ENCODE measurements around the gene LPP. TPM values are rescaled to one million over a fixed set of nuclear protein-coding genes. Genes with fewer than 3 reads are reported as not detected.
A peak's percentile ranks its signal among the peaks of the same experiment; 100 is the strongest.

Gene LPP
- polyA plus RNA-seq, 1 donor (not counting 4 experiments of a cell fraction or from before 2014, with no cell fraction given): 16.0 TPM

GRCh38 chr3:188152660-188153436, 1.1 kb upstream of the LPP start:
- H3K4me2 ChIP-seq (ENCODE audit: control insufficient read depth, extremely low read depth, insufficient read depth, low read depth, low read length): peak overlapping the region; percentile 87
- dilution Hi-C loops (cut with MboI; ENCODE audit: extremely low pct_ligation_motif_present, low sequenced_read_pairs): no loop called here
- H3K9ac ChIP-seq (ENCODE audit: control insufficient read depth, extremely low read depth, insufficient read depth, low read length): peak overlapping the region; percentile 90
- peak; percentile 75 for FAIRE-seq
- peak overlapping the region; percentile 62 for H2AFZ ChIP-seq (ENCODE audit: control insufficient read depth, low read length)
- TF ChIP-seq EZH2 (IDR thresholded peaks at IDR 0.05; ENCODE audit: low read length): no peak
- no peak for TF ChIP-seq CTCF (optimal IDR thresholded peaks at IDR 0.05 in 1 of 3, IDR thresholded peaks at IDR 0.05 in 1 of 3, conservative IDR thresholded peaks at IDR 0.05 in 1 of 3; ENCODE audit: extremely low read depth in 1 of 3, insufficient read depth in 2 of 3, low read length in 3 of 3)
- H3K36me3 ChIP-seq (ENCODE audit: control insufficient read depth in 2 of 2, extremely low read depth in 1 of 2, insufficient read depth in 2 of 2, low read length in 2 of 2): no peaks in the 10 kb centered on the region
- H3K4me1 ChIP-seq (ENCODE audit: control insufficient read depth, extremely low read depth, insufficient read depth, low read length): peaks cover 25% of the 10 kb centered on the region
- H3K9me3 ChIP-seq (ENCODE audit: control insufficient read depth, low read depth, low read length): no peaks in the 10 kb centered on the region
- H3K4me3 ChIP-seq (ENCODE audit: control insufficient read depth in 2 of 3, extremely low read depth in 1 of 3, insufficient read depth in 2 of 3, low read depth in 1 of 3, low read length in 3 of 3): peak overlapping the region; percentile 70 to 84 (median 82)
- no peaks in the 10 kb centered on the region for H3K27me3 ChIP-seq (ENCODE audit: control insufficient read depth, extremely low read depth, insufficient read depth, low read length)
- H3K9me1 ChIP-seq (ENCODE audit: control insufficient read depth, extremely low read depth, insufficient read depth, low read length): no peaks in the 10 kb centered on the region
- no peak for DNase-seq (ENCODE audit: low read depth, low spot score)
- no peaks in the 10 kb centered on the region for H4K20me1 ChIP-seq (ENCODE audit: control insufficient read depth, extremely low read depth, insufficient read depth, low read length)
- peaks cover 30% of the 10 kb centered on the region for H3K79me2 ChIP-seq (ENCODE audit: control insufficient read depth, insufficient read depth, low read length)
- H3K27ac ChIP-seq (ENCODE audit: control insufficient read depth, insufficient read depth, low read length): peak overlapping the region; percentile 93

- Histone ChIP-seq H3K4me3 (ENCODE audit: control insufficient read depth in 2 of 3, extremely low read depth in 1 of 3, insufficient read depth in 2 of 3, low read depth in 1 of 3, low read length in 3 of 3) (peak overlapping the region; percentile 70 to 84 (median 82)), H3K4me2 (ENCODE audit: control insufficient read depth, extremely low read depth, insufficient read depth, low read depth, low read length) (peak overlapping the region; percentile 87), H3K79me2 (ENCODE audit: control insufficient read depth, insufficient read depth, low read length) (peaks cover 36% of the 10 kb centered on the region)
These were observed 432 bp upstream of the LPP start for GRCh38 chr3:188153437-188154013.

More at GRCh38 chr3:188153437-188154013, 432 bp upstream of the LPP start:
- H2AFZ ChIP-seq (ENCODE audit: control insufficient read depth, low read length): peak overlapping the region; percentile 39
- dilution Hi-C loops (cut with MboI; ENCODE audit: extremely low pct_ligation_motif_present, low sequenced_read_pairs): no loop called here
- no peaks in the 10 kb centered on the region for H3K27me3 ChIP-seq (ENCODE audit: control insufficient read depth, extremely low read depth, insufficient read depth, low read length)
- H3K36me3 ChIP-seq (ENCODE audit: control insufficient read depth in 2 of 2, extremely low read depth in 1 of 2, insufficient read depth in 2 of 2, low read length in 2 of 2): no peaks in the 10 kb centered on the region
- DNase-seq (ENCODE audit: low read depth, low spot score) (no peak), FAIRE-seq (peak; percentile 60)
- peak overlapping the region; percentile 93 for H3K27ac ChIP-seq (ENCODE audit: control insufficient read depth, insufficient read depth, low read length)
- no peaks in the 10 kb centered on the region for H4K20me1 ChIP-seq (ENCODE audit: control insufficient read depth, extremely low read depth, insufficient read depth, low read length)
- H3K9me3 ChIP-seq (ENCODE audit: control insufficient read depth, low read depth, low read length): no peaks in the 10 kb centered on the region
- TF ChIP-seq EZH2 (IDR thresholded peaks at IDR 0.05; ENCODE audit: low read length): no peak
- no peak for TF ChIP-seq CTCF (optimal IDR thresholded peaks at IDR 0.05 in 1 of 3, IDR thresholded peaks at IDR 0.05 in 1 of 3, conservative IDR thresholded peaks at IDR 0.05 in 1 of 3; ENCODE audit: extremely low read depth in 1 of 3, insufficient read depth in 2 of 3, low read length in 3 of 3)
- no peaks in the 10 kb centered on the region for H3K9me1 ChIP-seq (ENCODE audit: control insufficient read depth, extremely low read depth, insufficient read depth, low read length)
- H3K9ac ChIP-seq (ENCODE audit: control insufficient read depth, extremely low read depth, insufficient read depth, low read length): peak overlapping the region; percentile 90
- peaks cover 25% of the 10 kb centered on the region for H3K4me1 ChIP-seq (ENCODE audit: control insufficient read depth, extremely low read depth, insufficient read depth, low read length)

Measured in keratinocyte (primary cell).